DND-41 (cell line): ENCODE data around the gene SDSL.

ENCODE experiments used
- EZH2 ChIP-seq: IDR thresholded peaks from 3 replicates; pipeline ENCODE4 v1.6.1; 2012; ENCODE audit warnings: borderline replicate concordance, low read depth, mild to moderate bottlenecking, moderate library complexity, low read length, inconsistent platforms; ENCODE audit not compliant: severe bottlenecking
- TF ChIP-seq, protein P1 (sequence below): IDR thresholded peaks from 2 replicates; pipeline ENCODE4 v1.5.1; 2012; ENCODE audit warnings: borderline replicate concordance, low read length, moderate library complexity, mild to moderate bottlenecking; ENCODE audit not compliant: poor library complexity, severe bottlenecking; ENCODE audit errors: extremely low read depth

DNA sequence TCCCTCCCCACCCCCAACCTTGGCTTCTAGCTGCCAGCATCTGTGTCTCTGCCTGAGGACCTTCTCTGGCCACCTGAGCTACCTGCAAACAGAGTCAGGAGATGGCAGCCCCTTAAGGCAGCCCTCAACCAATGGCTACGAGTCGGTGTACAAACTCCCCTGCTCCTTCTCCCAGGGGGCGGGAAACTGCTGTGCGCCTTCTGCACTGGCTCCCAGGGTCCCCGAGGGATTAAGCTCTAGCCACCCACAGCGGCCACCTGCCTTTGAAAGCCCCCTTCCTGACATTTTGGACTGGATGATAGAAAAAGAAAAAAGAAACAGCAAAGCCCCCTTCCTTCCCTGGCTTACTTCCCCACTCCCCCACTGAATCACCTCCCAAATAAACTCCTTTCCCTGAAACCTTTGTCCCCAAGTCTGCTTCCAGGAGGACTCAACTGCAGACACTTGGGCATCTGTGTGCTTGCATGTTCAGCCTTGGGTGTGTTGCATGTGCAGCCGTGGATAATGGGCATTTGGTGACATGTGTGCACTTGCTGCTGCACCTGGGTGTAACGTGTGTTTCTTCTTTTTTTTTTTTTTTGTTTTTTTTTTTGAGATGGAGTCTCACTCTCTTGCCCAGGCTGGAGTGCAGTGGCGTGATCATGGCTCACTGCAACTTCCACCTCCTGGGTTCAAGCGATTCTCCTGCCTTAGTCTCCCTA, 24.5 kb upstream of the SDSL start:
- TF ChIP-seq, protein P1, sequence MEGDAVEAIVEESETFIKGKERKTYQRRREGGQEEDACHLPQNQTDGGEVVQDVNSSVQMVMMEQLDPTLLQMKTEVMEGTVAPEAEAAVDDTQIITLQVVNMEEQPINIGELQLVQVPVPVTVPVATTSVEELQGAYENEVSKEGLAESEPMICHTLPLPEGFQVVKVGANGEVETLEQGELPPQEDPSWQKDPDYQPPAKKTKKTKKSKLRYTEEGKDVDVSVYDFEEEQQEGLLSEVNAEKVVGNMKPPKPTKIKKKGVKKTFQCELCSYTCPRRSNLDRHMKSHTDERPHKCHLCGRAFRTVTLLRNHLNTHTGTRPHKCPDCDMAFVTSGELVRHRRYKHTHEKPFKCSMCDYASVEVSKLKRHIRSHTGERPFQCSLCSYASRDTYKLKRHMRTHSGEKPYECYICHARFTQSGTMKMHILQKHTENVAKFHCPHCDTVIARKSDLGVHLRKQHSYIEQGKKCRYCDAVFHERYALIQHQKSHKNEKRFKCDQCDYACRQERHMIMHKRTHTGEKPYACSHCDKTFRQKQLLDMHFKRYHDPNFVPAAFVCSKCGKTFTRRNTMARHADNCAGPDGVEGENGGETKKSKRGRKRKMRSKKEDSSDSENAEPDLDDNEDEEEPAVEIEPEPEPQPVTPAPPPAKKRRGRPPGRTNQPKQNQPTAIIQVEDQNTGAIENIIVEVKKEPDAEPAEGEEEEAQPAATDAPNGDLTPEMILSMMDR = no peak
- no peak for TF ChIP-seq EZH2
